K562 (cell line): Measurements from ENCODE around the gene CAMK2G. TPM values are rescaled to one million over a fixed set of nuclear protein-coding genes. Genes with fewer than 3 reads are reported as not detected.
A peak's percentile ranks its signal among the peaks of the same experiment; 100 is the strongest.

ENCODE experiments used
- KDM2B ChIP-seq: fragments of 250-450 bp; sonication (Bioruptor Pico); IDR thresholded peaks from 2 replicates; pipeline ENCODE4 v1.8.0; 2021; ENCODE audit warnings: mild to moderate bottlenecking, moderate library complexity
- KLF6 ChIP-seq: fragments of 250-450 bp; sonication (Bioruptor Pico); IDR thresholded peaks from 2 replicates; pipeline ENCODE4 v1.4.0; 2020; ENCODE audit warnings: mild to moderate bottlenecking, moderate library complexity, borderline replicate concordance
- MTA3 ChIP-seq: fragments of 450-650 bp; formaldehyde crosslinking; IDR thresholded peaks from 2 replicates; pipeline ENCODE4 v1.6.1; 2017; ENCODE audit warnings: mild to moderate bottlenecking, borderline replicate concordance
- TAF7 ChIP-seq: fragments of 450-650 bp; IDR thresholded peaks from 2 replicates; pipeline ENCODE4 v1.6.1; 2016; ENCODE audit warnings: missing genetic modification characterization, missing compliant biosample characterization
- ZBTB49 ChIP-seq: sonication (generic); formaldehyde crosslinking; IDR thresholded peaks from 2 replicates; pipeline ENCODE4 v1.8.0; 2022; ENCODE audit warnings: missing genetic modification reagents, mild to moderate bottlenecking, borderline replicate concordance
- ZNF436 ChIP-seq: fragments of 250-450, 450-650 bp; sonication (Bioruptor Pico); formaldehyde crosslinking; IDR thresholded peaks from 2 replicates; pipeline ENCODE4 v1.7.0; 2020; ENCODE audit warnings: mild to moderate bottlenecking
- polyA plus RNA-seq, 8 experiments: library from polyadenylated mRNA; depleted of rRNA in 4 of 8; stranded (reverse) in 5 of 8; unstranded in 3 of 8; fragments of >200 nt; fragmentation: Nextera tagmentation in 2 of 8; fragmentation: Illumina TruSeq in 1 of 8; extraction: Ambion mirVana in 2 of 8; extraction: Trizol in 1 of 8; gene quantifications; 2 replicates each; pipeline versions ENCODE4 v1.2.1 to v1.2.3, GENCODE V29; 2011 to 2014; ENCODE audit warnings: inconsistent platforms in 1 of 8, missing spikeins in 1 of 8
- total RNA-seq, 7 experiments: library from RNA; depleted of rRNA in 6 of 7; stranded (reverse); fragments of >200 nt in 6 of 7; fragmentation: Illumina TruSeq in 2 of 7; extraction: Trizol in 2 of 7; gene quantifications; 2 replicates each; pipeline versions ENCODE4 v1.2.1 to v1.2.3, GENCODE V29; 2011 to 2021; ENCODE audit warnings: low replicate concordance in 1 of 7
- TF ChIP-seq, protein P1 (sequence below): sonication (generic); formaldehyde crosslinking; IDR thresholded peaks from 2 replicates; pipeline ENCODE4 v1.8.1; 2023; ENCODE audit warnings: missing genetic modification reagents, mild to moderate bottlenecking, borderline replicate concordance

Gene CAMK2G
- total and polyA plus RNA-seq, 9 of the 15 experiments (the other 6 are each of a cell fraction or from before 2014, with no cell fraction given): 9.0 to 37.9 (median 32.6) TPM

- TF ChIP-seq, protein P1, sequence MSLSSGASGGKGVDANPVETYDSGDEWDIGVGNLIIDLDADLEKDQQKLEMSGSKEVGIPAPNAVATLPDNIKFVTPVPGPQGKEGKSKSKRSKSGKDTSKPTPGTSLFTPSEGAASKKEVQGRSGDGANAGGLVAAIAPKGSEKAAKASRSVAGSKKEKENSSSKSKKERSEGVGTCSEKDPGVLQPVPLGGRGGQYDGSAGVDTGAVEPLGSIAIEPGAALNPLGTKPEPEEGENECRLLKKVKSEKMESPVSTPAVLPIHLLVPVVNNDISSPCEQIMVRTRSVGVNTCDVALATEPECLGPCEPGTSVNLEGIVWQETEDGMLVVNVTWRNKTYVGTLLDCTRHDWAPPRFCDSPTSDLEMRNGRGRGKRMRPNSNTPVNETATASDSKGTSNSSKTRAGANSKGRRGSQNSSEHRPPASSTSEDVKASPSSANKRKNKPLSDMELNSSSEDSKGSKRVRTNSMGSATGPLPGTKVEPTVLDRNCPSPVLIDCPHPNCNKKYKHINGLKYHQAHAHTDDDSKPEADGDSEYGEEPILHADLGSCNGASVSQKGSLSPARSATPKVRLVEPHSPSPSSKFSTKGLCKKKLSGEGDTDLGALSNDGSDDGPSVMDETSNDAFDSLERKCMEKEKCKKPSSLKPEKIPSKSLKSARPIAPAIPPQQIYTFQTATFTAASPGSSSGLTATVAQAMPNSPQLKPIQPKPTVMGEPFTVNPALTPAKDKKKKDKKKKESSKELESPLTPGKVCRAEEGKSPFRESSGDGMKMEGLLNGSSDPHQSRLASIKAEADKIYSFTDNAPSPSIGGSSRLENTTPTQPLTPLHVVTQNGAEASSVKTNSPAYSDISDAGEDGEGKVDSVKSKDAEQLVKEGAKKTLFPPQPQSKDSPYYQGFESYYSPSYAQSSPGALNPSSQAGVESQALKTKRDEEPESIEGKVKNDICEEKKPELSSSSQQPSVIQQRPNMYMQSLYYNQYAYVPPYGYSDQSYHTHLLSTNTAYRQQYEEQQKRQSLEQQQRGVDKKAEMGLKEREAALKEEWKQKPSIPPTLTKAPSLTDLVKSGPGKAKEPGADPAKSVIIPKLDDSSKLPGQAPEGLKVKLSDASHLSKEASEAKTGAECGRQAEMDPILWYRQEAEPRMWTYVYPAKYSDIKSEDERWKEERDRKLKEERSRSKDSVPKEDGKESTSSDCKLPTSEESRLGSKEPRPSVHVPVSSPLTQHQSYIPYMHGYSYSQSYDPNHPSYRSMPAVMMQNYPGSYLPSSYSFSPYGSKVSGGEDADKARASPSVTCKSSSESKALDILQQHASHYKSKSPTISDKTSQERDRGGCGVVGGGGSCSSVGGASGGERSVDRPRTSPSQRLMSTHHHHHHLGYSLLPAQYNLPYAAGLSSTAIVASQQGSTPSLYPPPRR (CRISPR knock-in tag): no peak
- TF ChIP-seq KDM2B (CRISPR knock-in tag) (0 out of 2 replicates have a peak, but pooled peaks have one; percentile 45), TAF7 (tag) (peak; percentile 10; the same call in 1 of the 2 replicates), MTA3 (no peak), ZNF436 (CRISPR knock-in tag) (no peak), ZBTB49 (CRISPR knock-in tag) (0 out of 2 replicates have a peak, but pooled peaks have one; percentile 78), KLF6 (CRISPR knock-in tag) (no peak)
Observed at GRCh38 chr10:73773152-73773879, 101.0 kb downstream of the CAMK2G start (continued).
